D721Med (cell line): ENCODE measurements around the gene INO80D.
"Not testable (repeated sequence)": the region's sequence is repeated elsewhere in the genome, so short reads cannot be mapped to it uniquely, and the experiment has no call there.

ENCODE experiments used
- DNase-seq: peaks from one replicate; pipeline ENCODE4 v3.0.0; 2011; ENCODE audit warnings: low spot score; ENCODE audit not compliant: insufficient read length
- FAIRE-seq: peaks from 2 replicates; lab custom pipeline; 2011; peaks lifted over from hg19 to GRCh38; lab: Jason Lieb, UNC
- CTCF ChIP-seq: IDR thresholded peaks from 2 replicates; pipeline ENCODE4 v1.5.1; 2012; ENCODE audit warnings: mild to moderate bottlenecking, control low read depth; ENCODE audit not compliant: insufficient read depth; ENCODE audit errors: missing control alignments

The INO80D gene

GRCh38 chr2:206112846-206113547 is 27.0 kb upstream of the INO80D start:
- no peak for DNase-seq
- no peak for TF ChIP-seq CTCF
- FAIRE-seq: no peak

- DNase-seq (no peak), FAIRE-seq (no peak)
- TF ChIP-seq CTCF: no peak
Measured at GRCh38 chr2:206112108-206112507, 26.1 kb upstream of the INO80D start.

GRCh38 chr2:206108713-206109112 is 22.7 kb upstream of the INO80D start:
- TF ChIP-seq CTCF: no peak
- FAIRE-seq: no peak
- no peak for DNase-seq

GRCh38 chr2:206105541-206105940 is 19.6 kb upstream of the INO80D start:
- DNase-seq (no peak), FAIRE-seq (no peak)
- TF ChIP-seq CTCF: no peak

- no peak for FAIRE-seq
- DNase-seq: no peak
- TF ChIP-seq CTCF: no peak
Measured at GRCh38 chr2:206105038-206105437, 19.1 kb upstream of the INO80D start.

- not testable (repeated sequence) for DNase-seq, FAIRE-seq
Measured at GRCh38 chr2:206098872-206099271, 12.9 kb upstream of the INO80D start.

GRCh38 chr2:206098471-206098870 is 12.5 kb upstream of the INO80D start:
- FAIRE-seq (no peak), DNase-seq (no peak)
- no peak for TF ChIP-seq CTCF
